PC-3 (cell line): ENCODE measurements around the gene REELD1.

Experiments
- CTCF ChIP-seq: fragments of 300-600 bp; sonication (generic); conservative IDR thresholded peaks from 2 replicates; pipeline ENCODE4 v1.5.1; 2017; ENCODE audit warnings: antibody characterized with exemption, low read depth, mild to moderate bottlenecking, low read length
- EZH2 ChIP-seq: fragments of 300-600 bp; sonication (generic); IDR thresholded peaks from one replicate; pipeline ENCODE4 v1.6.1; 2017; ENCODE audit warnings: antibody characterized with exemption, mild to moderate bottlenecking, low read length; ENCODE audit not compliant: unreplicated experiment
- EZH2phosphoT487 ChIP-seq: fragments of 300-600 bp; sonication (generic); IDR thresholded peaks from 2 replicates; pipeline ENCODE4 v1.6.1; 2018; ENCODE audit warnings: mild to moderate bottlenecking, antibody characterized with exemption, low read length, borderline replicate concordance

- TF ChIP-seq EZH2phosphoT487, result no peak
- no peak for TF ChIP-seq CTCF
- TF ChIP-seq EZH2, result no peak
These were observed 36.2 kb upstream of the REELD1 start for GRCh38 chr4:146178126-146178525.
